ENCODE results near the gene MACROD1.
"Not testable (repeated sequence)": the region's sequence is repeated elsewhere in the genome, so short reads cannot be mapped to it uniquely, and the experiment has no call there.

The MACROD1 gene

GRCh38 chr11:64185175-64185692 is 19.3 kb upstream of the MACROD1 start:
- DNase-seq = peak; percentile 55

DNA sequence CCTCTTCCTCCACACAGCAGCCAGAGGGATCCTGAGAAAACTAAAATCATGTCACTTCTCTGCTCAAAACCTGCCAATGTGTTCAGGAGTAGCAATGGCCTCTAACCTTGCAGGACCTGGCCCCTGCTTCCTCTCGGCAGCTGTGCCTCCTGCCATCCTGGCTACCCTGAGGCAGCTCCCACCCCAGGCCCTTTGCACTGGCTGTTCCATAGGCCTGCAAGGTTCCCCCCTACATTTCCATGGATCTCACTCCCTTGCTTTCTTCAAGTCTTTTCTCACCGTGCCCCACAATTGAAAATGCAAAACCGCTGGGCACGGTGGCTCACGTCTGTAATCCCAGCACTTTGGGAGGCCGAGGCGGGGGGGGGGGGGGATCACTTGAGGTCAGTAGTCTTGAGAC is 18.0 kb upstream of the MACROD1 start:
- DNase-seq = no peak

GRCh38 chr11:64181506-64182411 is 15.8 kb upstream of the MACROD1 start:
- peak; percentile 9 for DNase-seq

- no peak for DNase-seq
Measured at GRCh38 chr11:64180891-64181290, 15.0 kb upstream of the MACROD1 start.

GRCh38 chr11:64178951-64179639 is 13.2 kb upstream of the MACROD1 start:
- no peak for DNase-seq

- no peak for DNase-seq
Measured at GRCh38 chr11:64178203-64178602, 12.3 kb upstream of the MACROD1 start.

DNA sequence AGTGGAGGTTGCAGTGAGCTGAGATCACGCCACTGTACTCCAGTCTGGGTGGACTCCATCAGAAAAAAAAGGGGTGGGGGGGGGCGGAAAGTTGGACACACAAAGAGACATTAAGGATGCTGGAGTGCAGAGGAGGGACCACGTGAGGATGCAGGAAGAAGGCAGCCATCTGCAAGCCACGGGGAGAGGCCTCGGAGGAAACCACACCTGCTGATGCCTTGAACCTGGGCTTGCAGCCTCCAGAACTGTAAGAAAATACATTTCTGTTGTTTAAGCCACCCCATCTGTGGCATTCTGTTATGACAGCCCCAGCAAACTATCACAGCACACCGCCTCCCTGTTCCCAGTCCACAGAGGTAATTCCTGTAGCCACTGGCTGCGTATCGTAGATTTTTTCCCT is 10.8 kb upstream of the MACROD1 start:
- DNase-seq = no peak

- DNase-seq = no peak
Measured at GRCh38 chr11:64173616-64174355, 7.9 kb upstream of the MACROD1 start.

DNA sequence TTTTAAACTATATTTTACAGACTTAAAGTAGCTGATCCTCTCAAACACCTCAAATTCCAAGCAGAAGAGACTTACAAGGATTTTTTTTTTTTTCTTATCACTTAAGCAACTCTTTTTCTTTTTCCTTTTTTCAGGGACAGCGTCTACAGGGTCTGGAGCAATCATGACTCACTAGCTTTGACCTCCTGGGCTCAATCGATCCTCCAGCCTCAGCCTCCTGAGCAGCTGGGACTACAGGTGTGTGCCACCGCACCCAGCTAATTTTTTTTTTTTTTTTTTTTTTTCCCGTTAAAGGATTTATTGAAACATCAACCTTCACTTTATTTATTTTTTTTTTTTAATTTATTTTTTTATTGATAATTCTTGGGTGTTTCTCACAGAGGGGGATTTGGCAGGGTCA is 4.5 kb upstream of the MACROD1 start:
- DNase-seq = no peak

GRCh38 chr11:64165481-64165841 is 452 bp downstream of the MACROD1 start:
- no peak for DNase-seq

GRCh38 chr11:64164392-64165312 is 1.3 kb downstream of the MACROD1 start:
- DNase-seq = no peak

GRCh38 chr11:64163951-64164350 is 2.0 kb downstream of the MACROD1 start:
- DNase-seq = no peak

GRCh38 chr11:64162769-64163168 is 3.1 kb downstream of the MACROD1 start:
- not testable (repeated sequence) for DNase-seq

- no peak for DNase-seq
Measured at GRCh38 chr11:64161037-64161436, 4.9 kb downstream of the MACROD1 start.

DNA sequence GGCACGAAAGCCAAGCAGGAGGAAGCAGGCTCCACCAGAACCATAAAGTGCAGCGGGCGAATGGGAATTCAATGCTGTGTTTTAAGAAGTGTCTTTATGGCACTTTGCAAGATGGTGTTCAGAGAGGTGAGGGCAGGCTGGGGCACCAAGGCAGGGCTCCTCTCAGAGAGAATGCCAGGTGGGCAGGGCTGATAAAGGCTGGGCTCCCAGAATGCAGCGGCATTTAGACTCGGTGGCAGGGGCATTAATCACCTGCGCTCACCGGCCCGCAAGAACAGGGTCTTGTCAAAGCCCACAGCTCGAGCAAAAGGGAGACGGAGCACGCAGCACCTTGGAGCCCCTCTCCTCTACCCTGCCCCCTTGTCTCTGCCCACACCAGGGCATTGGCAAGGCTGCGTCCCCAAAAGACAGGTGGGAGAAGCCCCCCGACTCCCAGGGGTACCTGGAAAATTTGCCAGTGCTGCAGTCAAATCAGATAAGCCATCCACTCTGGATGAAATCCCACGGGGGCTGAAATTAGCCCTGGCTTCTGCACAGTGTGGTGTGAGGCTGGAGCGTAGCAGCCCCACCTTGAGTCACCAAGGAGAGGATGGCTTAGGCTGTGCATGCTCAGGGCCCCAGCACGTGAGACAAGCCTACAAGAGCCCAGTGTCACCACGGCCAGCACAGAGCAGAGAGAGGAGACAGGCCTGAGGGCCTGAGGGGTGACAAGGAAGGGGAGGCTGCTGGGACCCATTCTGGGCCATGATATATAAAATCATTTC is 8.1 kb downstream of the MACROD1 start:
- DNase-seq = no peak

DNA sequence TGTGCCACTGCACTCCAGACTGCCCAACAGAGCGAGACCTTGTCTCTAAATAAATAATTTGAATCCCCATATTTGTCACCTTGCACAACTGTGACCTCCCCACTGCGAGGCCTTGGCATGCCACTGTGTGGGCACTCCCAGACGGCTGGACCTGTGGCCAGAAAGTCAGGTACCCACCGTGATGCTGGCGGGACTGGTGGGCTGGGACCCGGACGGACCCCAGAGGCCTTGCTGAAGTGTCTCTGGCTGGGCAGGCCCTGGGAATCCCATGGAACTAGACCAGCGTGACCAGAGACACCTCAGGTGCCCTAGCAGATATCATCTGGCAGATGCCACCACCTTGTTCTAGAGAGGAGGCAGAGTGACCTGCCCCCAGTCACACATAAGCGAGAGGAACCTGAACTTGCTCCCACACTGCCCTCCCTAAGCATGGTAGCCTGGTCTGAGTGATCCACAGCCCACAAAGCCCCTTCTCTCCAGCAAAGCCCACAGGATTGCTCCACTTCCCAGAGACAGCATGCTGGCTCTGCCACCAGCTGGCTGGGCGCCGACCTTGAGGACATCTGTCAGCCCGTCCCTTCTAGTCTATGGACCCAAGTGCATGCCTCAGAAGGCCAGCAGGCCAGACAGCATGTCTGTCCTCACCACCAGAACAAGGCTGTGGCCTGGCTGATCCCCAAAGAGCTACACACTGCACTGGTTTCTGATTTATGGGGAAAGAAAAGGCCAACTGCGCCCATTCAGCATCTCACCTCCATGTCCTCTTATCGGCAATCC is 9.5 kb downstream of the MACROD1 start:
- DNase-seq = no peak

DNA sequence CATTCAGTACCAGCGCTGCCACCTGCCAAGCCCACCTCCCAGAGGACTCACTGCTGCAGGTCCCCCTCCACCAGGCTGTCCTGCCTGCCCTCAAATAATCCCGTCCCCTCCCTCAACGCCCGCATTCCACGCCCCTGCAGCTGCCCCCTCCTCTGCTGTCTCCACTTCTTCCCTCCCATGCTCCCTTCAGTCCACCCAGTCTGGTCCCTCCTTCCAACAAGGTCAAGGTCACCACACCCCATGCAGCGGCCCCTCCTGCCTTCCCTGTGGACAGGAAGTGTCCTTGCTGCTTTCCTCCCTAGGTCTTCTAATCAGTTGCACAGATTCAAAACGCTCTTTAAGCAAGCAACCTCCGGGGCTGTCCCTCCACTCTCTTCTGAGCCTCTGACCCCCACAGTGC is 12.1 kb downstream of the MACROD1 start:
- DNase-seq = no peak

- DNase-seq = peak; percentile 29
Measured at GRCh38 chr11:64152841-64153691, 12.8 kb downstream of the MACROD1 start.

GRCh38 chr11:64151337-64151736 is 14.6 kb downstream of the MACROD1 start:
- DNase-seq = no peak

Measured in NCI-H1105 (cell line).